Astrocyte (in vitro differentiated cells and primary cell): Measurements from ENCODE around the gene HSPA4.

Experiments used
- EZH2 ChIP-seq: IDR thresholded peaks from 2 replicates; pipeline ENCODE4 v1.6.1; 2012; ENCODE audit warnings: mild to moderate bottlenecking, low read length, inconsistent platforms; ENCODE audit not compliant: insufficient read depth
- TF ChIP-seq, protein P1 (sequence below): IDR thresholded peaks from 2 replicates; pipeline ENCODE4 v1.5.1; 2011; ENCODE audit warnings: low read depth, mild to moderate bottlenecking, inconsistent platforms, low read length, moderate library complexity; ENCODE audit not compliant: insufficient read depth

DNA sequence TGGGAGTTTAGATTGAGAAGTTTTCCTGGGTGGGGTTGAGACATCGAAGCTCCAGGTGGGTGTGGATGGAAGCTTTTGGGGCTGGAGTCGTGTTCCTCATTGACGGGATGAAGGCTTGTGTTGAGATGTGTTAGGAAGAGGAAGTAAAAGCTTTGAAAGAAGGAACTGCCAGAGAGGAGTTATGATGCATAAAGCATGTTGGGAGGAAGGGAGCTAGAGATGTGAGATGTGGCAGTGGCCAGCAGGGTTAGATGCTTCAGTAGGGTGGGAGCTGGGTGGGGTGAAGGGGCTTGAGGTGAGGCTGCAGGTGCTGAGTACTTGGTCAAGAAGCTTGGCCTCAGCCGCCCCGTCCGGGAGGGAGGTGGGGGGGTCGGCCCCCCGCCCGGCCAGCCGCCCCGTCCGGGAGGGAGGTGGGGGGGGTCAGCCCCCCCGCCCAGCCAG is 56.7 kb downstream of the HSPA4 start:
- TF ChIP-seq, protein P1, sequence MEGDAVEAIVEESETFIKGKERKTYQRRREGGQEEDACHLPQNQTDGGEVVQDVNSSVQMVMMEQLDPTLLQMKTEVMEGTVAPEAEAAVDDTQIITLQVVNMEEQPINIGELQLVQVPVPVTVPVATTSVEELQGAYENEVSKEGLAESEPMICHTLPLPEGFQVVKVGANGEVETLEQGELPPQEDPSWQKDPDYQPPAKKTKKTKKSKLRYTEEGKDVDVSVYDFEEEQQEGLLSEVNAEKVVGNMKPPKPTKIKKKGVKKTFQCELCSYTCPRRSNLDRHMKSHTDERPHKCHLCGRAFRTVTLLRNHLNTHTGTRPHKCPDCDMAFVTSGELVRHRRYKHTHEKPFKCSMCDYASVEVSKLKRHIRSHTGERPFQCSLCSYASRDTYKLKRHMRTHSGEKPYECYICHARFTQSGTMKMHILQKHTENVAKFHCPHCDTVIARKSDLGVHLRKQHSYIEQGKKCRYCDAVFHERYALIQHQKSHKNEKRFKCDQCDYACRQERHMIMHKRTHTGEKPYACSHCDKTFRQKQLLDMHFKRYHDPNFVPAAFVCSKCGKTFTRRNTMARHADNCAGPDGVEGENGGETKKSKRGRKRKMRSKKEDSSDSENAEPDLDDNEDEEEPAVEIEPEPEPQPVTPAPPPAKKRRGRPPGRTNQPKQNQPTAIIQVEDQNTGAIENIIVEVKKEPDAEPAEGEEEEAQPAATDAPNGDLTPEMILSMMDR: no peak
- no peak for TF ChIP-seq EZH2
